ENCODE data around the gene OR5H15.

The OR5H15 gene

GRCh38 chr3:98151241-98151640 is 15.3 kb upstream of the OR5H15 start:
- no peak for DNase-seq (ENCODE audit: low read depth)
- TF ChIP-seq MYC (IDR thresholded peaks at IDR 0.05; ENCODE audit: low read depth, low read length) (no peak), MAX (IDR thresholded peaks at IDR 0.05; ENCODE audit: low read depth, low read length) (no peak), POLR2A (IDR thresholded peaks at IDR 0.05; ENCODE audit: extremely low read depth, insufficient read length) (no peak)
- TF ChIP-seq, protein P1, sequence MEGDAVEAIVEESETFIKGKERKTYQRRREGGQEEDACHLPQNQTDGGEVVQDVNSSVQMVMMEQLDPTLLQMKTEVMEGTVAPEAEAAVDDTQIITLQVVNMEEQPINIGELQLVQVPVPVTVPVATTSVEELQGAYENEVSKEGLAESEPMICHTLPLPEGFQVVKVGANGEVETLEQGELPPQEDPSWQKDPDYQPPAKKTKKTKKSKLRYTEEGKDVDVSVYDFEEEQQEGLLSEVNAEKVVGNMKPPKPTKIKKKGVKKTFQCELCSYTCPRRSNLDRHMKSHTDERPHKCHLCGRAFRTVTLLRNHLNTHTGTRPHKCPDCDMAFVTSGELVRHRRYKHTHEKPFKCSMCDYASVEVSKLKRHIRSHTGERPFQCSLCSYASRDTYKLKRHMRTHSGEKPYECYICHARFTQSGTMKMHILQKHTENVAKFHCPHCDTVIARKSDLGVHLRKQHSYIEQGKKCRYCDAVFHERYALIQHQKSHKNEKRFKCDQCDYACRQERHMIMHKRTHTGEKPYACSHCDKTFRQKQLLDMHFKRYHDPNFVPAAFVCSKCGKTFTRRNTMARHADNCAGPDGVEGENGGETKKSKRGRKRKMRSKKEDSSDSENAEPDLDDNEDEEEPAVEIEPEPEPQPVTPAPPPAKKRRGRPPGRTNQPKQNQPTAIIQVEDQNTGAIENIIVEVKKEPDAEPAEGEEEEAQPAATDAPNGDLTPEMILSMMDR (IDR thresholded peaks at IDR 0.05; ENCODE audit: low read depth, low read length) = no peak
- H3K4me3 ChIP-seq (ENCODE audit: low read depth, low read length) = no peak overlapping the region

GRCh38 chr3:98171071-98171470 is 4.6 kb downstream of the OR5H15 start:
- no peak overlapping the region for H3K4me3 ChIP-seq (ENCODE audit: low read depth, low read length)
- DNase-seq (ENCODE audit: low read depth) = no peak
- TF ChIP-seq MAX (IDR thresholded peaks at IDR 0.05; ENCODE audit: low read depth, low read length) (no peak), POLR2A (IDR thresholded peaks at IDR 0.05; ENCODE audit: extremely low read depth, insufficient read length) (no peak), MYC (IDR thresholded peaks at IDR 0.05; ENCODE audit: low read depth, low read length) (no peak)
- TF ChIP-seq, protein P1 (IDR thresholded peaks at IDR 0.05; ENCODE audit: low read depth, low read length) = no peak

- no peak for DNase-seq (ENCODE audit: low read depth)
- no peak for TF ChIP-seq MAX (IDR thresholded peaks at IDR 0.05; ENCODE audit: low read depth, low read length)
- TF ChIP-seq MYC (IDR thresholded peaks at IDR 0.05; ENCODE audit: low read depth, low read length) = no peak
- no peak for TF ChIP-seq POLR2A (IDR thresholded peaks at IDR 0.05; ENCODE audit: extremely low read depth, insufficient read length)
- TF ChIP-seq, protein P1 (IDR thresholded peaks at IDR 0.05; ENCODE audit: low read depth, low read length) = no peak
- no peak overlapping the region for H3K4me3 ChIP-seq (ENCODE audit: low read depth, low read length)
Measured at GRCh38 chr3:98172621-98173020, 6.1 kb downstream of the OR5H15 start.

- H3K4me3 ChIP-seq (ENCODE audit: low read depth, low read length) = no peak overlapping the region
- TF ChIP-seq POLR2A (IDR thresholded peaks at IDR 0.05; ENCODE audit: extremely low read depth, insufficient read length) (no peak), MYC (IDR thresholded peaks at IDR 0.05; ENCODE audit: low read depth, low read length) (no peak), MAX (IDR thresholded peaks at IDR 0.05; ENCODE audit: low read depth, low read length) (no peak)
- TF ChIP-seq, protein P1 (IDR thresholded peaks at IDR 0.05; ENCODE audit: low read depth, low read length) = no peak
- no peak for DNase-seq (ENCODE audit: low read depth)
Measured at GRCh38 chr3:98180319-98180890, 13.9 kb downstream of the OR5H15 start.

DNA sequence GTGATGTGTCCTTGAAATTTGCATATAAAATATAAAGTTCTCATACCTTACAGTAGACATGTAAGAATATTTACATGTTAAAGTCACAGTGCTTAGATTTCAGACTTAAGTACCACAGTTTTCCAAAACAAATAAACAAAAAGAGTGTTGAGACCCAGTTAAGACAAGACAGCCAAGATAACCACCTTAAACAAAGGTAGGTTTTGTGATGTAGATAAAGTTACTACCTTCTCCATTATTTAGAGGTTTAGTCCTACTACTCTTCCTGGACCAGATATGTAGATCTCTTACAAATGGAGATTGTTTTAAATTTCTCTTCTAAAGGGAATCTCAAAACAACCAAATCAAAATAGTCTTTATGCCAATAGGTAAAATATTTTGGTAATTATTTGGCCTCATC is 15.7 kb downstream of the OR5H15 start:
- TF ChIP-seq MAX (IDR thresholded peaks at IDR 0.05; ENCODE audit: low read depth, low read length) (no peak), POLR2A (IDR thresholded peaks at IDR 0.05; ENCODE audit: extremely low read depth, insufficient read length) (no peak)
- no peak overlapping the region for H3K4me3 ChIP-seq (ENCODE audit: low read depth, low read length)
- no peak for DNase-seq (ENCODE audit: low read depth)

GRCh38 chr3:98185180-98185579 is 18.7 kb downstream of the OR5H15 start:
- TF ChIP-seq, protein P1 (IDR thresholded peaks at IDR 0.05; ENCODE audit: low read depth, low read length) = no peak
- no peak for TF ChIP-seq POLR2A (IDR thresholded peaks at IDR 0.05; ENCODE audit: extremely low read depth, insufficient read length)
- TF ChIP-seq MAX (IDR thresholded peaks at IDR 0.05; ENCODE audit: low read depth, low read length) = no peak
- no peak for TF ChIP-seq MYC (IDR thresholded peaks at IDR 0.05; ENCODE audit: low read depth, low read length)
- DNase-seq (ENCODE audit: low read depth) = no peak
- H3K4me3 ChIP-seq (ENCODE audit: low read depth, low read length) = no peak overlapping the region

Measured in NB4 (cell line).